Effector CD8-positive, alpha-beta T cell (primary cell): ENCODE results near the gene ITPR2.
"Not testable (repeated sequence)": the region's sequence is repeated elsewhere in the genome, so short reads cannot be mapped to it uniquely, and the experiment has no call there.

Experiments used
- DNase-seq: peaks from one replicate; lab custom pipeline; 2025; lab: John Stamatoyannopoulos, UW

Gene ITPR2

GRCh38 chr12:26700430-26700829, 132.6 kb downstream of the ITPR2 start:
- DNase-seq = no peak

DNA sequence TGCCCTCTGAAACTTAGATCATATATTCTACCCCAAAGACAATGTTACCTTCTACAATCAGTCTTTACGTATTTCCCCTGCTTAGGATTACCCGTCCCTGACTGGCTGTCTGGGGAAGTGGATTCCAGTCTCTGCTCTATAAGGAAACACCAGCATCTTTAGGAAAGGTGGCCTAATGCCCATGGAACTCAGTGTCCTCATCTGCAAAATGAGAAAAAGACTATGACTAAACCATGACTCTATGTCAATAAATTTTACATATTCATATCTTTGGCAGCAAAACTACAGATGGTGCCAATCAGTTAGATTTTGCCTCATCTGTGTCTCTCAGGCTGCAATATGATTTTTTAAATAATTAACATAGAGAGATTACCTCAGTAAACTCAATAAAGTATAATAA, 133.8 kb downstream of the ITPR2 start:
- no peak for DNase-seq

- DNase-seq = no peak
Measured at GRCh38 chr12:26698186-26698585, 134.8 kb downstream of the ITPR2 start.

GRCh38 chr12:26697217-26697616, 135.8 kb downstream of the ITPR2 start:
- DNase-seq = no peak

DNA sequence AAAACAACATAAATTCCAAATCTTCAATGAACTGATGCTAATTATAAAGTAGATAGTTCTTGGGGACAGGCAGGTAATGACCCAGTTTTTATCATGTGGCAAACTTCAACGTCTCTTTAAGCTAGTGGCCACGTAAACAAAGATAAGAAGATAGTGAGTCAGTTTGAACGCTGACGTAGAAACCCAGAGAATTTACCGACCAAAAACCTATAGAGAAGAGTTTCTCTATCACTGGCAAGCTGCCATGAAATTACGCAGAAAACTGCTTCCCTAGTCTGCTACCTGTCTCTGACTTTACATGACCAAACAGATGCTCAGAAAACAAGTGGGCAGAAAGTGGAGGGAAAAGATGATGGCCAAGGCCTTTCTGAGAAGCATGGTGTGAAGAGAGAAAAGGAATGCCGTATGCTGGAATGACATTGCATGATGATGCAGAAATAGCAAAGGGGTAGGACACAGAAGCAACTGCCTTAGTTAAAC, 136.3 kb downstream of the ITPR2 start:
- no peak for DNase-seq

- DNase-seq = no peak
Measured at GRCh38 chr12:26696048-26696612, 136.9 kb downstream of the ITPR2 start.

GRCh38 chr12:26694402-26694801, 138.6 kb downstream of the ITPR2 start:
- no peak for DNase-seq

DNA sequence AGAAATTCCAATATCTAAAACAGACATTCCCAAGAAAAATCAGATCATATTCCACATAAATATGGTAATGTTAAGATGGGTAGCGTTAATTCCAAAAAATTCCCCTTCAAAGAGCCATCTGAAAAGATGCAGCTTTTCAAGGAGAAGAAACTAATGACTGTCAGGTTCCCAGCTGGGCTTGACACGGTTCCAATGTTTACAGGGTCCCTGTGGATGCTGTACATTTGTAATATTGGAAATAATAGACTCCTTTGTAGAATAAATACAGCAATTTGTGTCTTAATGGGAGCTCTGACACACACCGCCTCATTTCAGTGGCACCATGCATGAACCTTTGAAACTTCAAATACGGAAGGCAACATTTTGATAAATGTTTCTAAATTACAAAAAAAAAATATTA, 140.6 kb downstream of the ITPR2 start:
- no peak for DNase-seq

DNA sequence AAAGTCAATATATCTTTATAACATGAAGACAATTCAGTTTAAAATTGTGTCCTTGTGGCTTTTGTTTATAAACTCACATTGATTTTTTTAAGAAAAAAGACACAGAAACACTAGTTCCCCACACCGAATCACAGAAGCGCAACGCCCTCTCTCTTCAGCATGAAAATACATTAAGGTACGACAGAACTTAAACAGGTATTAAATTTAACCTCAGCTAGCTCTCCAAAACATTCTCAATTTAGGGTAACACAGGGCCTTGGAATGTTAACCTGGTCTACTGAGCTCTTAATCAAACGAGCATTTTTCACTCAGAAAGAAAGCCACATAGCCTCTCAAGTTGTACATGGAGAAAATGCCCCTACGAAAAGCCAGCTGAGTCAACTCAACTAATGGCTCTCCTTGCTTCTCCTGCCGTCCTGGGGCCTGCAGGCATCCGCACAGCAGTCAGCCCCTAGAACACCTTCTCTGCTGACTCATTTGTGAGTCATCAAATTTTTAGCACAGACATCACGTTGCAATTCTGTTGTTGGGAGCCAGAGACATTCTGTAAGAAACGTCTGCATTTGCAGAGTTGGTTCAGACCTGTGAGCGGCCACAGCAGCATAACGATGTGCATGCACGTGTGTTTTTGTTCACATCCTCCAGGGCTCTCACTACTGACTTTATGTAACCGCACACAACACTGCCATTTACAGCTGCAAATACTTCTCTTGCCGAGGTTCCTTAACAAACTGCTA, 141.6 kb downstream of the ITPR2 start:
- DNase-seq = no peak

DNA sequence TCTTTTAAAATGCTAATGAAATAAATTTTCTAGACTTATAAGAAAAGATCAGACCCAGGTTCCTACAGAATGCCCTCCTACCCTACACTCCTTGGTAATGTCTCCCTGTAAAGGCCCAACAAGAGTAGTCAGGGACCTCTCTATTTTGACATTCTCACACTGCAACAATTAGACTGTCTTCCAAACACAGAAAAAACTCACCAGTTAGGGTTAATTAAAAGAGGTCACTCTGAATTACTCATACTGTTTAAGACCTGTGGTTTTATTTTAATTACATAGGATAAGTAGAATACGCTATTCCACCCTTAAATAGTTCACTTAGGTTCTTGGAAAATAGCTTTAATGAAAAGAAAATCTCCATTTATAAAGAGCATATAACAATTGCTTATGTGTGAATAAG, 142.4 kb downstream of the ITPR2 start:
- DNase-seq = no peak

DNA sequence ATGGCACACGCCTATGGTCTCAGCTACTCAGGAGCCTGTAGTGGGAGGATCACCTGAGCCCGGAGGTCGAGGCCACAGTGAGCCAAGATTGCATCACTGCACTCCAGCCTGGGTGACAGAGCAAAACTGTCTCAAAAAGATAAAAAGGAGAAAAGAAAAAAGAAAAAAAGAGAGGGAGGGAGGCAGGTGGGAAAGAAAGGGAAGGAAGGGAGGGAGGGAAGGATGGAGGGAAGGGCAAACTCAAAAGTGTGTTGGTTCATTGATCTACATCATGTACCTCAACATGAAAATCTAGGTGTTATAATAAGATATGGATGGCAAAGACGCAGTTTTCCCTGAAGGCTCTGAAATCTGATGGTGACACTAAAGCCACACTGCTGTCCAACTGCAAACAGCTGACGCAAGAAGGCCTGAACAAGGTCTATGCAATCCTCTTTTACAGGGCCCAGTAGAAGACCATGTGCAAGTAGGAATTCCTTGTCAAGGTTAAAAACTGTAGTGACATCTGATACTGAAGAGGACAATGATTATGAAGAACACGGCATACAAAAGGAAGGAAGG, 143.6 kb downstream of the ITPR2 start:
- DNase-seq = no peak

- no peak for DNase-seq
Measured at GRCh38 chr12:26688344-26688904, 144.6 kb downstream of the ITPR2 start.

- DNase-seq = no peak
Measured at GRCh38 chr12:26686408-26686807, 146.6 kb downstream of the ITPR2 start.

DNA sequence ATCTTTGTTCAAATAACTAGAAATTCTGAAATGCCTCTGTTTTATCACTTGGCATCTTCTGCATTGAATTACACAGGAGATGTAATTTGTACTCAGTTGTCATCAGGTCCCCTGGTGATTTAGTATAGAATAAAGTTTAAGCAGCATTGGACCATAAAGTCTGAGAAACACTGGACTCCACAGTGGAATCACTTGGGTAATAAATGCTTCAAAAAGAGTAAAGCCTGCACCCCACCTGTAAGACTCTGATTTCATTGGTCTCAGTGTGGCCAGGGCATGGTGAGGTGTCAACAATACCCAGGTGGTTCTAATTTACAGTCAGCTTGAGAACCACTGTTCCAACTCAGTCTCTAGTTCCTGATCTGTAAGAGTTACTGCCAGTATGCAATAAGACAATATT, 148.9 kb downstream of the ITPR2 start:
- DNase-seq = no peak

DNA sequence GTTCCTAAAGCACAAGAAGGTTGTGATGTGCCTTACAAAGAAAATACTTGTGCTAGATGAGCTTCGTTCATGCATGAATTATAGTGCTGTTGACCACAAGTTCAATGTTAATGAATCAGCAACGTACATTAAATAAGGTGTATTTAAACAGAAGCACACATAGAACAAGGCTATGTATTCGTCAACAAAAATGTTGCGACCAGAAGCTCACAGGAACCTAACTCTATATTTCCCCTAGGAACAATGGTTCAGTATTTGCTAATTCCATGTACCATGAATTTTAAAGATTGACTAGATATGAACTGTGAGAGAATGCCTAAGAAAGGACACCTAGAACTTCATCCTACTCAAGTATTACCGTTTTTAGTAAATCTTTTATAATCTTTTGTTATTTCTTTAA, 149.6 kb downstream of the ITPR2 start:
- no peak for DNase-seq

DNA sequence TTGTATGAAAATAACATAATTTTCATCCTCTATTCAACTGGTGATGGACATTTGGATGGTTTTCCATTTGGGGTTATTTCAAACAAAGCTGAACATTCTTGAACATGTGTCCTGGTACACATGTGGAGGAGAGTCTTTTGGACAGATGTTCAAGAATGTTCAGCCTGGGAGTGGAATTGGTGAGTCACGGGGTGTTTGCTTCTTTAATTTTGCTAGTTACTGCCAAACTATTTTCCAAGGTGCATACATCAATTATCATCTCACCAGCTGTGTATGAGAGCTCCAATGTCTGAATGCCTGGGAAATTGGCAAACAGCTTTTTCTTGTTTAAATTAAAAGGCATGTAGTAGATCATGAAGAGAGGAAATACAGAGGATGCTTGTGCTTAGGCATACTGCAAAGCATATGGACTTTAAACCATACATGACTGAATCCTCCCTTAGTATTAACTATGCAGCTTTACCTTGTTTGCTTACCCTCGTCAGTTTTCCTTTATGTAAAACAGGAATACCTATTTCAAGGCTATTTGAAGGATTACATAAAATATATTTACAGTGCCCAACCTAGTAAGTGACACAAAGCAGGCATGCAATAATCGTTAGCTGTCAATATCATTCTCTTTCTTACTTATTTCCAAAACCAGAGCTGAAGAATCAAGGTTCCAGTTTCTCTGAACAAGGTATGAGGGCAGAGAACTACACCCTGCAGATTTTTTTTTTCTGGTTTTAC, 152.1 kb downstream of the ITPR2 start:
- DNase-seq = no peak

- no peak for DNase-seq
Measured at GRCh38 chr12:26678697-26679660, 154.0 kb downstream of the ITPR2 start.

GRCh38 chr12:26671487-26671886, 161.5 kb downstream of the ITPR2 start:
- not testable (repeated sequence) for DNase-seq

DNA sequence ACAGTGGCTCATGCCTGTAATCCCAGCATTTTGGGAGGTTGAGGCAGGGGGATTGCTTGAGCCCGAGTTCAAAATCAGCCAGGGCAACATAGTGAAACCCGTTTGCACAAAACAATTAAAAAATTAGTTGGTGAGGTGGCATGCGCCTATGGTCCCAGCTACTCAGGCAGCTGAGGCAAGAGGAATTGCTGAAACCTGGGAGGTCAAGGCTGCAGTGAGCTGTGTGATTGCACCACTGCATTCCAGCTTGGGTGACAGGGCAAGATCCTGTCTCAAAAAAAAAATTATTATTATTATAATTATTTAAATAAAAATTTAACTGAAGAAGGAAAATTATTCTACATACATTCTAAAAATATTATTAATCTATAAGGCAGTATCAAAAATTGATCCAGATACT, 164.1 kb downstream of the ITPR2 start:
- no peak for DNase-seq

DNA sequence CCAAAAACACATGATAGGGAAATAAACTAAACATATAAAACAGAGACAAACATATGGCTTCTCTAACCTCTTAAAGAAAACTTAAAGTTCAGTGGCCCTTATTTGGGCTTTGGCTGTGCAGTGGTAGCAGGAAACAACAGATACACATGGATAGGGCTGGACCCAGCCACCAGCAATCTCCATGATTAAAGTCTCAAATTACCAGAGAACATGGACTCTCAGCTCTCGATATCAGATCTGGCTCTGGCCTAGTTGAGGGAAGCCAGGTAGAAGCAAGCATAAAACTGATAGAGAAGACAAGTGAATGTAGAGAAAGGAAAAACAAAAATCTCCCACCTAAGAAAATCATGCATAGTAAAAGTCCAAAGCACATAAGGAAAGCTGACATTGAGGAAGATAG, 164.8 kb downstream of the ITPR2 start:
- no peak for DNase-seq

- no peak for DNase-seq
Measured at GRCh38 chr12:26666286-26666685, 166.7 kb downstream of the ITPR2 start.
